Endodermal cell (in vitro differentiated cells): ENCODE measurements around the gene CPED1. TPM values are rescaled to one million over a fixed set of nuclear protein-coding genes. Genes with fewer than 3 reads are reported as not detected.

ENCODE experiments used
- DNase-seq: peaks from one replicate; pipeline ENCODE4 v3.0.0-alpha.2; 2017
- H3K27ac ChIP-seq: 2 replicates; pipeline ENCODE4 v1.5.1; 2013; ENCODE audit warnings: mild to moderate bottlenecking, low read depth, low read length, moderate library complexity
- H3K27me3 ChIP-seq: 2 replicates; pipeline ENCODE4 v1.6.1; 2013; ENCODE audit warnings: mild to moderate bottlenecking, low read length, moderate library complexity; ENCODE audit not compliant: insufficient read depth, control insufficient read depth, poor library complexity, severe bottlenecking
- H3K36me3 ChIP-seq: 2 replicates; pipeline ENCODE4 v1.7.0; 2013; ENCODE audit warnings: mild to moderate bottlenecking, low read length, moderate library complexity; ENCODE audit not compliant: control insufficient read depth, insufficient read depth
- H3K4me1 ChIP-seq: one replicate; pipeline ENCODE4 v1.7.0; 2013; ENCODE audit warnings: low read length; ENCODE audit not compliant: control insufficient read depth, insufficient read depth
- H3K4me3 ChIP-seq: 2 replicates; pipeline ENCODE4 v1.5.1; 2013; ENCODE audit warnings: mild to moderate bottlenecking, low read length, moderate library complexity
- H3K9ac ChIP-seq: 2 replicates; pipeline ENCODE4 v1.6.1; 2013; ENCODE audit warnings: mild to moderate bottlenecking, low read length, moderate library complexity; ENCODE audit not compliant: poor library complexity, severe bottlenecking; ENCODE audit errors: extremely low read depth
- H3K9me3 ChIP-seq: 2 replicates; pipeline ENCODE4 v1.6.1; 2013; ENCODE audit warnings: mild to moderate bottlenecking, low read length, moderate library complexity; ENCODE audit not compliant: control insufficient read depth
- H3K27ac Mint-ChIP-seq: 2 replicates; pipeline ENCODE4 v1.8.0; 2020; ENCODE audit warnings: mixed read lengths
- H3K27me3 Mint-ChIP-seq: 2 replicates; pipeline ENCODE4 v1.8.0; 2021; ENCODE audit warnings: mild to moderate bottlenecking, mixed read lengths; ENCODE audit not compliant: insufficient read depth
- H3K36me3 Mint-ChIP-seq: 2 replicates; pipeline ENCODE4 v1.8.0; 2020; ENCODE audit warnings: low read depth, mixed read lengths
- H3K4me1 Mint-ChIP-seq: 2 replicates; pipeline ENCODE4 v1.8.0; 2020; ENCODE audit warnings: mixed read lengths
- H3K4me3 Mint-ChIP-seq: 2 replicates; pipeline ENCODE4 v1.8.0; 2020; ENCODE audit warnings: mild to moderate bottlenecking, moderate library complexity, mixed read lengths
- H3K9me3 Mint-ChIP-seq: 2 replicates; pipeline ENCODE4 v1.8.0; 2020; ENCODE audit warnings: mild to moderate bottlenecking, mixed read lengths
- WGBS, 2 experiments: methylation state at CpG; one replicate each; pipeline versions ENCODE4 v1.1.5 to v1.1.7; 2013; ENCODE audit warnings: missing lambda C conversion rate in 2 of 2, mixed read lengths in 1 of 2; ENCODE audit not compliant: insufficient coverage in 1 of 2, insufficient read length in 1 of 2; 5-methylcytosine and 5-hydroxymethylcytosine counted together
- total RNA-seq, 2 donors: library from RNA; stranded (reverse); fragmentation: NEBNext Ultra II Directional in 1 of 2; extraction: Animal tissue kit (Norgen Biotek cat#: 25700) in 1 of 2; gene quantifications; 2 replicates in 1 of 2; 3 replicates in 1 of 2; pipeline ENCODE4 v1.2.1, GENCODE V29; 2021
- TF ChIP-seq, protein P1 (sequence below): fragments of 200-600 bp; sonication (generic); conservative IDR thresholded peaks from 2 replicates; pipeline ENCODE4 v1.5.0; 2021; ENCODE audit warnings: antibody characterized with exemption, mild to moderate bottlenecking

The CPED1 gene
- total RNA-seq, 2 donors from 2014 or later = 1.1 TPM; not detected in 1

DNA sequence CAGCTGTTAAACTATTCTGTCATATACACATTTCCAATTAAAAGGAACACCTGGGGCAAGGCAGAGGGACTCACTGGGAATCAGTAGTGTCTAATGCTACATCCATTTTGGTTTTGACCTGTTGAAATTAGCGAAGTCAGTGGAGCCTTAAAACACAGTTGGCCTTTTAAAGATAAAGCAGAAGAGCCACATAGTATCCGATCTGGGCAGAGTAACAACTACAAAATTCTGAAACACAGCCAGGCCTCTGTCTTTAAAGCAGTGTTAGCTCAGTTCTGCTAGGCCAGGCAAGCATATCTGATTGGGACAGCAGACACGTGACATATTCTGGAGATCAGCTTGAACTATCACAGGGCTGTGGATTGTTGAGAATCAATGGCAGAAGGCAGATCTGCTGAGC lies 222.7 kb downstream of the CPED1 start:
- Mint-ChIP-seq H3K27ac (no peak overlapping the region), H3K9me3 (no peaks in the 10 kb centered on the region), H3K36me3 (no peaks in the 10 kb centered on the region), H3K27me3 (no peaks in the 10 kb centered on the region), H3K4me3 (no peak overlapping the region), H3K4me1 (no peaks in the 10 kb centered on the region)
- no peaks in the 10 kb centered on the region for H3K27me3 ChIP-seq
- no peak overlapping the region for H3K9ac ChIP-seq
- no peaks in the 10 kb centered on the region for H3K36me3 ChIP-seq
- H3K27ac ChIP-seq = no peak overlapping the region
- H3K4me3 ChIP-seq = no peak overlapping the region
- no peak for DNase-seq
- H3K4me1 ChIP-seq = no peaks in the 10 kb centered on the region
- WGBS, 2 experiments = 83 to 100% methylated on average over 3 of the region's 3 CpGs
- TF ChIP-seq, protein P1, sequence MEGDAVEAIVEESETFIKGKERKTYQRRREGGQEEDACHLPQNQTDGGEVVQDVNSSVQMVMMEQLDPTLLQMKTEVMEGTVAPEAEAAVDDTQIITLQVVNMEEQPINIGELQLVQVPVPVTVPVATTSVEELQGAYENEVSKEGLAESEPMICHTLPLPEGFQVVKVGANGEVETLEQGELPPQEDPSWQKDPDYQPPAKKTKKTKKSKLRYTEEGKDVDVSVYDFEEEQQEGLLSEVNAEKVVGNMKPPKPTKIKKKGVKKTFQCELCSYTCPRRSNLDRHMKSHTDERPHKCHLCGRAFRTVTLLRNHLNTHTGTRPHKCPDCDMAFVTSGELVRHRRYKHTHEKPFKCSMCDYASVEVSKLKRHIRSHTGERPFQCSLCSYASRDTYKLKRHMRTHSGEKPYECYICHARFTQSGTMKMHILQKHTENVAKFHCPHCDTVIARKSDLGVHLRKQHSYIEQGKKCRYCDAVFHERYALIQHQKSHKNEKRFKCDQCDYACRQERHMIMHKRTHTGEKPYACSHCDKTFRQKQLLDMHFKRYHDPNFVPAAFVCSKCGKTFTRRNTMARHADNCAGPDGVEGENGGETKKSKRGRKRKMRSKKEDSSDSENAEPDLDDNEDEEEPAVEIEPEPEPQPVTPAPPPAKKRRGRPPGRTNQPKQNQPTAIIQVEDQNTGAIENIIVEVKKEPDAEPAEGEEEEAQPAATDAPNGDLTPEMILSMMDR = no peak
- no peaks in the 10 kb centered on the region for H3K9me3 ChIP-seq

DNA sequence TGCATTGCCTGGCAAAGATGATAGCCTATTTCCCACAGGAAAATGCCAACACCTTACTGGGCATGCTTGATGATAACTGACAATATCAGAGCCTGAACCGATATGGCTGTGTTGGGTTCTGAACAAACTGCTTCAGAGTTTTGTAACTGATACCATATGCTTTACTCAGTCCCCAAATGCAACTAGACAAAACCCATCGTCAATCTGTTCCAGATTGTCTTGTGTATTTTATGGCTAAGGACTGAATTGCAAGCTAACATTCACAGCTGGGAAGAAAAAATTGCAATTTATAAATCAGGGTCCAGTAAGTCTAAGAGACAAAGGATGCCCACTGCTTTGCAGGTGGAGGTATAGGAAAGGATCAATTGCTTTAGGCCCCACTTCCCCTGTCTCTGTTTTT lies 223.5 kb downstream of the CPED1 start:
- H3K27me3 Mint-ChIP-seq = no peaks in the 10 kb centered on the region
- WGBS, 2 experiments = 87 to 100% methylated on average over 1 to 2 of the region's 2 CpGs
- no peak for DNase-seq
- H3K36me3 ChIP-seq = no peaks in the 10 kb centered on the region
- H3K27ac Mint-ChIP-seq = no peak overlapping the region
- H3K4me1 ChIP-seq = no peaks in the 10 kb centered on the region
- H3K27me3 ChIP-seq = no peaks in the 10 kb centered on the region
- H3K36me3 Mint-ChIP-seq = no peaks in the 10 kb centered on the region
- no peak overlapping the region for H3K27ac ChIP-seq
- no peaks in the 10 kb centered on the region for H3K9me3 Mint-ChIP-seq
- TF ChIP-seq, protein P1 = no peak
- no peak overlapping the region for H3K4me3 ChIP-seq
- H3K9ac ChIP-seq = no peak overlapping the region
- H3K4me1 Mint-ChIP-seq = no peaks in the 10 kb centered on the region
- no peak overlapping the region for H3K4me3 Mint-ChIP-seq
- no peaks in the 10 kb centered on the region for H3K9me3 ChIP-seq

DNA sequence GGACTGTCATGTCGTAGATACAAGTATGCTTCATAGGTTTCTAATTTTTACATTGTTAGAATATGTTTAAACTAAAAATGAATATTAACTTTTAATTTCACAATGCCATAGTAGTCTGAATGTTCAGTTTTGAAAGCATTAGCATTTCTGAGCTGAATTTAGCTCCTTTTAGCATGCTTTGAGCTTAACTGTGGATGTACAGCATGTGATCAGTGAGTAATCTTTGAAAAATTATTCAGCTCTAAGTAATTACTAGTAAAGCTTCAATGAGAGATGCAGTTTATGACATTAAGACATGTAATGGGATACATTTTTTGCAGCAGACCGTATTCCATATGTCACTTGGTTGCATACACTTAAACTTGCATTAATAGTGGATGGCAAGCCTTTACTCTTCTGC lies 226.1 kb downstream of the CPED1 start:
- no peaks in the 10 kb centered on the region for H3K4me1 Mint-ChIP-seq
- WGBS, 2 experiments = 80 to 88% methylated on average over 1 of the region's 2 CpGs
- H3K36me3 Mint-ChIP-seq = no peaks in the 10 kb centered on the region
- no peak overlapping the region for H3K4me3 Mint-ChIP-seq
- H3K9me3 ChIP-seq = no peaks in the 10 kb centered on the region
- no peaks in the 10 kb centered on the region for H3K27me3 Mint-ChIP-seq
- no peaks in the 10 kb centered on the region for H3K9me3 Mint-ChIP-seq
- no peak for DNase-seq
- H3K27me3 ChIP-seq = no peaks in the 10 kb centered on the region
- H3K4me1 ChIP-seq = no peaks in the 10 kb centered on the region
- TF ChIP-seq, protein P1 = no peak
- no peaks in the 10 kb centered on the region for H3K36me3 ChIP-seq
- H3K27ac Mint-ChIP-seq = no peak overlapping the region
- no peak overlapping the region for H3K4me3 ChIP-seq
- no peak overlapping the region for H3K27ac ChIP-seq
- no peak overlapping the region for H3K9ac ChIP-seq
